HepG2 (cell line): ENCODE measurements around the gene HYDIN. TPM values are rescaled to one million over a fixed set of nuclear protein-coding genes. Genes with fewer than 3 reads are reported as not detected.

Source experiments
- ATAC-seq: fragments of 200-7000 bp; cut with Tn5 transposase; 3 replicates; pipeline ENCODE4 v1.9.1; 2020; ENCODE audit warnings: mild to moderate bottlenecking, moderate library complexity
- BruUV-seq: library from RNA; stranded (reverse); fragments of 400-500 nt; replicated peaks from 2 replicates; lab custom pipeline; 2021; lab: Mats Ljungman, UMichigan
- CTCF ChIA-PET: fragments of 300-600 bp; formaldehyde crosslinking; extraction: SDS; loops from one replicate; lab custom pipeline; 2021; ENCODE audit warnings: low total read pairs, inconsistent platforms, low intra/inter-chr PET ratio; lab: Yijun Ruan, JAX
- POLR2A ChIA-PET: fragments of 350-600 bp; sonication (Branson Sonifier 250); formaldehyde crosslinking; loops from one replicate; lab custom pipeline; 2020; ENCODE audit warnings: antibody characterized with exemption, inconsistent platforms; lab: Yijun Ruan, JAX
- DNase-seq: peaks from one replicate; pipeline ENCODE4 v3.0.0-alpha.2; 2015; ENCODE audit warnings: low spot score
- FAIRE-seq: peaks from 3 replicates; lab custom pipeline; 2011; peaks lifted over from hg19 to GRCh38; lab: Jason Lieb, UNC
- H2AFZ ChIP-seq: one replicate; pipeline ENCODE4 v1.6.1; 2011; ENCODE audit warnings: low read length, inconsistent platforms
- H3K27ac ChIP-seq: fragments of 300-600 bp; 3 replicates; pipeline ENCODE4 v1.8.0; 2011; ENCODE audit warnings: mixed run types, mild to moderate bottlenecking, mixed read lengths, low read length, inconsistent platforms; ENCODE audit not compliant: insufficient read depth; ENCODE audit errors: extremely low read length
- H3K27me3 ChIP-seq, 2 experiments: fragments of 200-600 bp in 1 of 2; 2 replicates in 1 of 2; 3 replicates in 1 of 2; pipeline versions ENCODE4 v1.6.0 to v1.8.0; 2011; ENCODE audit warnings: low read length in 2 of 2, mild to moderate bottlenecking in 2 of 2, moderate library complexity in 2 of 2, inconsistent platforms in 1 of 2; ENCODE audit not compliant: insufficient read depth in 2 of 2, control insufficient read depth in 1 of 2
- H3K36me3 ChIP-seq, 2 experiments: fragments of 200-600 bp in 1 of 2; replicated peaks in 1 of 2; 2 replicates in 1 of 2; 3 replicates in 1 of 2; pipeline versions ENCODE4 v1.5.1 to v1.8.0; 2011; ENCODE audit warnings: low read length in 2 of 2, inconsistent platforms in 1 of 2; ENCODE audit not compliant: insufficient read depth in 2 of 2, control insufficient read depth in 1 of 2
- H3K4me1 ChIP-seq: 2 replicates; pipeline ENCODE4 v1.5.1; 2012; ENCODE audit warnings: low read length, inconsistent platforms; ENCODE audit not compliant: insufficient read depth
- H3K4me2 ChIP-seq: 2 replicates; pipeline ENCODE4 v1.6.0; 2011; ENCODE audit warnings: low read depth, low read length, inconsistent platforms
- H3K4me3 ChIP-seq, 3 experiments: fragments of 200-600 bp in 1 of 3; sonication (generic), shearing (Covaris generic) in 1 of 3; replicated peaks in 1 of 3; 2 replicates each; pipeline ENCODE4 v1.5.1; 2011 to 2016; ENCODE audit warnings: low read length in 3 of 3, inconsistent platforms in 2 of 3, low read depth in 2 of 3, mild to moderate bottlenecking in 2 of 3, control low read depth in 1 of 3, mixed read lengths in 1 of 3; ENCODE audit not compliant: insufficient read depth in 1 of 3
- H3K79me2 ChIP-seq: one replicate; pipeline ENCODE4 v1.6.1; 2011; ENCODE audit warnings: low read length, inconsistent platforms; ENCODE audit not compliant: insufficient read depth
- H3K9ac ChIP-seq: 2 replicates; pipeline ENCODE4 v1.6.0; 2011; ENCODE audit warnings: mild to moderate bottlenecking, low read depth, low read length, inconsistent platforms; ENCODE audit not compliant: insufficient read depth
- H3K9me3 ChIP-seq: 2 replicates; pipeline ENCODE4 v1.5.1; 2012; ENCODE audit warnings: mild to moderate bottlenecking, low read length
- H4K20me1 ChIP-seq: 2 replicates; pipeline ENCODE4 v1.6.0; 2011; ENCODE audit warnings: inconsistent platforms, mild to moderate bottlenecking, low read length, moderate library complexity; ENCODE audit not compliant: insufficient read depth
- CBX5 ChIP-seq: sonication (generic); formaldehyde crosslinking; IDR thresholded peaks from 2 replicates; pipeline ENCODE4 v1.4.0; 2020; ENCODE audit warnings: missing genetic modification reagents, borderline replicate concordance
- HNF4G ChIP-seq, 2 experiments: sonication (generic) in 1 of 2; formaldehyde crosslinking in 1 of 2; IDR thresholded peaks; 2 replicates each; pipeline versions ENCODE4 v1.4.0 to v1.6.1; 2011 to 2020; ENCODE audit warnings: borderline replicate concordance in 2 of 2, low read depth in 2 of 2, mild to moderate bottlenecking in 2 of 2, low read length in 1 of 2, missing genetic modification reagents in 1 of 2, moderate library complexity in 1 of 2
- NR3C1 ChIP-seq: sonication (generic); formaldehyde crosslinking; IDR thresholded peaks from 2 replicates; pipeline ENCODE4 v1.4.0; 2020; ENCODE audit warnings: missing genetic modification reagents
- RBM22 ChIP-seq: fragments of 200-400 bp; formaldehyde crosslinking; optimal IDR thresholded peaks from 2 replicates; pipeline ENCODE3; 2017; ENCODE audit warnings: mild to moderate bottlenecking, low read length, moderate library complexity
- TOPORS ChIP-seq: sonication (generic); formaldehyde crosslinking; IDR thresholded peaks from 2 replicates; pipeline ENCODE4 v1.8.0; 2023; ENCODE audit warnings: mild to moderate bottlenecking, missing genetic modification reagents
- ZBTB42 ChIP-seq: sonication (generic); formaldehyde crosslinking; IDR thresholded peaks from 2 replicates; pipeline ENCODE4 v1.5.0; 2020; ENCODE audit warnings: mild to moderate bottlenecking, missing genetic modification reagents
- ZNF234 ChIP-seq: sonication (generic); formaldehyde crosslinking; conservative IDR thresholded peaks from 2 replicates; pipeline ENCODE4 v1.5.1; 2020; ENCODE audit warnings: mild to moderate bottlenecking, missing genetic modification reagents
- WGBS: methylation state at CpG from one replicate; pipeline ENCODE4 v1.1.6; 2017; ENCODE audit warnings: low lambda C conversion rate; 5-methylcytosine and 5-hydroxymethylcytosine counted together
- in situ Hi-C: cut with HindIII; loops from 2 replicates; pipeline ENCODE4 v1.10.0; 2017; ENCODE audit warnings: low pct_unique_long_range_greater_than_20kb; ENCODE audit not compliant: extremely low pct_ligation_motif_present
- intact Hi-C: fragments of 100-400 bp; cut with micrococcal nuclease; formaldehyde crosslinking; loops from one replicate; pipeline ENCODE4 v1.10.0; 2022; ENCODE audit not compliant: unreplicated experiment
- polyA plus RNA-seq, 8 experiments: library from polyadenylated mRNA; depleted of rRNA in 3 of 8; stranded (reverse) in 7 of 8; unstranded in 1 of 8; fragments of >200 nt; fragmentation: Illumina TruSeq in 4 of 8; extraction: Trizol in 4 of 8; gene quantifications; 2 replicates each; pipeline versions ENCODE4 v1.2.1 to v1.2.3, GENCODE V29; 2011 to 2016; ENCODE audit warnings: low read depth in 4 of 8, missing spikeins in 1 of 8, mixed read lengths in 1 of 8; ENCODE audit not compliant: insufficient read depth in 1 of 8
- total RNA-seq, 5 experiments: library from RNA; depleted of rRNA; stranded (reverse); fragments of >200 nt; fragmentation: Illumina TruSeq; extraction: Trizol; gene quantifications; 2 replicates each; pipeline ENCODE4 v1.2.3, GENCODE V29; 2016; ENCODE audit warnings: low read depth in 1 of 5
- TF ChIP-seq, protein P1 (sequence below): sonication (generic); formaldehyde crosslinking; IDR thresholded peaks from 2 replicates; pipeline ENCODE4 v1.5.1; 2020; ENCODE audit warnings: mild to moderate bottlenecking, missing genetic modification reagents
- TF ChIP-seq, protein P2 (sequence below): sonication (generic); formaldehyde crosslinking; IDR thresholded peaks from 2 replicates; pipeline ENCODE4 v1.4.0; 2020; ENCODE audit warnings: missing genetic modification reagents

HYDIN gene
- total and polyA plus RNA-seq, 2 of the 13 experiments (the other 11 are each of a cell fraction or from before 2014, with no cell fraction given): not detected

DNA sequence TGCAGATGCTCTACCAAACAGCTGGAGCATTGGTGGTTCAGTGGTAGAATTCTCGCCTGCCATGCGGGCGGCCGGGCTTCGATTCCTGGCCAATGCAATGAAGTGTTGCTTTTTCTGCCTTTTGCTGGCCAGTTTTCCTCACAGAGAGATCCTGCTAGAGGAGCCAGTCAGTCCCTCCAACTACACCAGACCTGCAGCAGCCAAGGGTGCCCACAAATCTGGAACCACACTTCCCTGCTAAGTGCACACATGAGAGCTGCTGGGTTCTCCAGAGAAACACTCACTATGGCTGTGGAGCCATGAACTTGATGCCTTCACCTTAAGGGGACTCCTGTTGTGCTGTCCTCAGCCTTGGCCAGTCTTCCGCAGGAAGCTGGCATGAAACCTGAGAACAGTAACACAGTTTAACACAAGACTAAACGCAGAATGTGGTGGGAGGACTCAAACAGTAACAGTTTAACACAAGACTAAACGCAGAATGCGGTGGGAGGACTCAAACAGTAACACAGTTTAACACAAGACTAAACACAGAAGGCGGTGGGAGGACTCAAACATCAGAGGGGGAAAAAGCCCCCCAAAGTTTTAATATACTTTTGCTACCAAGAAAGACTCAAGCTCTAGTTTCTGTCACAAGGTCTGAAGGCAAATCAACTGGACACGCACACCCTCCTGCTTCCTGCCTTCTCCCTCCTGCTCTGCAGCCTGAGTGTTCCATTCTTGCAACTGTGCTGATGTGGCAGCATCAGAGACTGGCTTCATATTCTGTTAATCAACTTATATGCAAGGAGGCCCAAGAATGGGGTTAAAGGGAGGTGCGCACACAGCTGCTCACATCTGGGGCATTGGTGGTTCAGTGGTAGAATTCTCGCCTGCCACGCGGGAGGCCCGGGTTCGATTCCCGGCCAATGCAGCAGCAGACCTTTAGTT is 441.6 kb downstream of the HYDIN start:
- Histone ChIP-seq H3K9me3 (no peaks in the 10 kb centered on the region), H3K27me3 (no peaks in the 10 kb centered on the region), H4K20me1 (no peaks in the 10 kb centered on the region; the same call in none of the 2 replicates), H3K9ac (no peak overlapping the region), H3K79me2 (peaks cover 36% of the 10 kb centered on the region), H2AFZ (no peak overlapping the region), H3K4me3 (no peak overlapping the region), H3K4me1 (no peaks in the 10 kb centered on the region), H3K36me3 (peaks cover 29 to 62% of the 10 kb centered on the region in 2 experiments; a peak in 4 of 5 replicates), H3K4me2 (no peak overlapping the region), H3K27ac (no peak overlapping the region)
- POLR2A ChIA-PET: no interaction called here
- in situ Hi-C loops: no loop called here
- no peak for ATAC-seq
- no peak for FAIRE-seq
- DNase-seq: no peak
- TF ChIP-seq RBM22 (peak; percentile 78), NR3C1 (CRISPR knock-in tag) (no peak), ZBTB42 (CRISPR knock-in tag) (0 out of 2 replicates have a peak, but pooled peaks have one; percentile 47)
- CTCF ChIA-PET: no interaction called here
- intact Hi-C loops: no loop called here
- no TSS peak for BruUV-seq
- WGBS: 95% methylated on average over 15 of the region's 18 CpGs

DNA sequence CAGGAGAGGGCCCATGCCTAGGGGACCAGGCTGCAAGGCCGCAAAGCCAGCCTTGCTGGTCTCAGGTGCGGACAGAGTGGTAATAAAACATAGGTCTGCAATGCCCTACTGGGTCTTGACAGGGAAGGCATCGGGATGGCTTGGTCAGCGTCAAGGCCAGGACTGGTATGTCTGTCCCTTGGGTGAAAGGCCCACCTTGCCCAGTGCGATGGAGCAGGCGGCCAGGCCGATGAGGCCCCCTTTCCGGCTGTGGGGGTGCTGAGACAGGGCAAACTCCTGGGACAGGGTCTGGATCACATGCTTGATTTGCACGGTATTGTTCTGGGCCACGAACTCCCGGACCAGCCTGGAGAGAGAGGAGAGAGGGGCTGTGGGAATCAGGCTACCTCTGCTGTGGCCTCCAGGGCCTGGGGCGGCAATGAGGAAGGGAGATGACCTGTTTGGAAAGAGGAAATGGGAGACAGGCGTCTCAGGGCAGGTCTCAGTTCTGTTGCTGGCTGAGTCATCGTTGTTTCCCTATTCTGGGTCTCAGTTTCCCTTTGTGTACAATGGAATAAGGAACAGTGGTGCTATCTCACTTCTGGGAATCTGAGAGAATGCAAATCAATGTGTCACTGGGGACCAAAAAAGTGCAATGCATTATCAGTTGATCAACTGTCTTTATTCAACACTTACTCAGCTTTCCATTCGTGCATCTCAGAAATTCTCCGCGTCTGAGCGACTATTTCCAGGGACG is 444.3 kb downstream of the HYDIN start:
- Histone ChIP-seq H2AFZ (no peak overlapping the region), H3K9ac (no peak overlapping the region), H3K27ac (no peak overlapping the region), H3K4me1 (no peaks in the 10 kb centered on the region), H3K36me3 (peaks cover 50 to 78% of the 10 kb centered on the region in 2 experiments), H3K27me3 (no peaks in the 10 kb centered on the region), H3K79me2 (peaks cover 11% of the 10 kb centered on the region), H4K20me1 (no peaks in the 10 kb centered on the region; the same call in 1 of the 2 replicates), H3K4me2 (no peak overlapping the region), H3K4me3 (no peak overlapping the region), H3K9me3 (no peaks in the 10 kb centered on the region)
- WGBS: 96% methylated on average over 19 of the region's 19 CpGs
- no peak for FAIRE-seq
- in situ Hi-C loops: no loop called here
- DNase-seq: no peak
- POLR2A ChIA-PET: no interaction called here
- BruUV-seq: no TSS peak
- ATAC-seq: no peak
- intact Hi-C loops: no loop called here
- TF ChIP-seq ZNF234 (CRISPR knock-in tag): no peak
- no peak for TF ChIP-seq HNF4G (IDR thresholded peaks at IDR 0.05; ENCODE audit: borderline replicate concordance, low read depth, low read length)
- no peak for TF ChIP-seq HNF4G (CRISPR knock-in tag; IDR thresholded peaks at IDR 0.05; ENCODE audit: borderline replicate concordance, low read depth)
- TF ChIP-seq, protein P1, sequence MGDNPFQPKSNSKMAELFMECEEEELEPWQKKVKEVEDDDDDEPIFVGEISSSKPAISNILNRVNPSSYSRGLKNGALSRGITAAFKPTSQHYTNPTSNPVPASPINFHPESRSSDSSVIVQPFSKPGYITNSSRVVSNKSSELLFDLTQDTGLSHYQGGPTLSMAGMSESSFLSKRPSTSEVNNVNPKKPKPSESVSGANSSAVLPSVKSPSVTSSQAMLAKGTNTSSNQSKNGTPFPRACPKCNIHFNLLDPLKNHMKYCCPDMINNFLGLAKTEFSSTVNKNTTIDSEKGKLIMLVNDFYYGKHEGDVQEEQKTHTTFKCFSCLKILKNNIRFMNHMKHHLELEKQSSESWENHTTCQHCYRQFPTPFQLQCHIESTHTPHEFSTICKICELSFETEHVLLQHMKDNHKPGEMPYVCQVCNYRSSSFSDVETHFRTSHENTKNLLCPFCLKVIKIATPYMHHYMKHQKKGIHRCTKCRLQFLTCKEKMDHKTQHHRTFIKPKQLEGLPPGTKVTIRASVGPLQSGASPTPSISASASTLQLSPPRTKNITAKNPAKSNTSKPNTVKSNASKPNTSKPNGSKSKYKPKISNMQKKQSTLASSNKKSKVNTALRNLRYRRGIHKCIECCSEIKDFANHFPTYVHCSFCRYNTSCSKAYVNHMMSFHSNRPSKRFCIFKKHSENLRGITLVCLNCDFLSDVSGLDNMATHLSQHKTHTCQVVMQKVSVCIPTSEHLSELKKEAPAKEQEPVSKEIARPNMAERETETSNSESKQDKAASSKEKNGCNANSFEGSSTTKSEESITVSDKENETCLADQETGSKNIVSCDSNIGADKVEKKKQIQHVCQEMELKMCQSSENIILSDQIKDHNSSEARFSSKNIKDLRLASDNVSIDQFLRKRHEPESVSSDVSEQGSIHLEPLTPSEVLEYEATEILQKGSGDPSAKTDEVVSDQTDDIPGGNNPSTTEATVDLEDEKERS (CRISPR knock-in tag): no peak
- no peak for TF ChIP-seq TOPORS (CRISPR knock-in tag)
- TF ChIP-seq, protein P2, sequence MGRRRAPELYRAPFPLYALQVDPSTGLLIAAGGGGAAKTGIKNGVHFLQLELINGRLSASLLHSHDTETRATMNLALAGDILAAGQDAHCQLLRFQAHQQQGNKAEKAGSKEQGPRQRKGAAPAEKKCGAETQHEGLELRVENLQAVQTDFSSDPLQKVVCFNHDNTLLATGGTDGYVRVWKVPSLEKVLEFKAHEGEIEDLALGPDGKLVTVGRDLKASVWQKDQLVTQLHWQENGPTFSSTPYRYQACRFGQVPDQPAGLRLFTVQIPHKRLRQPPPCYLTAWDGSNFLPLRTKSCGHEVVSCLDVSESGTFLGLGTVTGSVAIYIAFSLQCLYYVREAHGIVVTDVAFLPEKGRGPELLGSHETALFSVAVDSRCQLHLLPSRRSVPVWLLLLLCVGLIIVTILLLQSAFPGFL (CRISPR knock-in tag): 0 out of 2 replicates have a peak, but pooled peaks have one; percentile 28
- TF ChIP-seq CBX5: no peak
- CTCF ChIA-PET: no interaction called here
